SU-DHL-6 (cell line): ENCODE data around the gene ARHGEF37.
"Not testable (repeated sequence)": the region's sequence is repeated elsewhere in the genome, so short reads cannot be mapped to it uniquely, and the experiment has no call there.

ENCODE experiments used
- EZH2phosphoT487 ChIP-seq: fragments of 200-600 bp; sonication (generic), shearing (Covaris generic); conservative IDR thresholded peaks from 2 replicates; pipeline ENCODE4 v1.6.1; 2018; ENCODE audit warnings: mild to moderate bottlenecking, antibody characterized with exemption, low read length, moderate library complexity, mixed read lengths
- TF ChIP-seq, protein P1 (sequence below): fragments of 200-600 bp; sonication (generic); IDR thresholded peaks from one replicate; pipeline ENCODE4 v1.5.1; 2017; ENCODE audit warnings: antibody characterized with exemption, mild to moderate bottlenecking, low read length, moderate library complexity; ENCODE audit not compliant: insufficient read depth, poor library complexity, severe bottlenecking

DNA sequence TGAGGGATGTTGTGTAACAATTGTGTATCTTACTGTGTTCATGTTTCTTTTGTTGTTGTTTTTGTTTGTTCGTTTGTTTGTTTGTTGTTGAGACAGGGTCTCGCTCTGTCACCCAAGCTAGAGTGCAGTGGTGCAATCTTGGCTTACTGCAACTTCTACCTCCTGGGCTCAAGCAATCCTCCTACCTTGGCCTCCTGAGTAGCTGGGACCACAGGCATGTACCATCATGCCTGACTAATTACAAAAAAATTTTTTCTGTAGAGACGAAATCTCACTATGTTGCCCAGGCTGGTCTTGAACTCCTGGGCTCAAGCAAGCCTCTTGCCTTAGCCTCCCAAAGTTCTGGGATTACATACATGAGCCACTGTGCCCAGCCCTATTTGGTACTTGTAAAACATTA is 13.8 kb downstream of the ARHGEF37 start:
- TF ChIP-seq EZH2phosphoT487 = not testable (repeated sequence)
- TF ChIP-seq, protein P1, sequence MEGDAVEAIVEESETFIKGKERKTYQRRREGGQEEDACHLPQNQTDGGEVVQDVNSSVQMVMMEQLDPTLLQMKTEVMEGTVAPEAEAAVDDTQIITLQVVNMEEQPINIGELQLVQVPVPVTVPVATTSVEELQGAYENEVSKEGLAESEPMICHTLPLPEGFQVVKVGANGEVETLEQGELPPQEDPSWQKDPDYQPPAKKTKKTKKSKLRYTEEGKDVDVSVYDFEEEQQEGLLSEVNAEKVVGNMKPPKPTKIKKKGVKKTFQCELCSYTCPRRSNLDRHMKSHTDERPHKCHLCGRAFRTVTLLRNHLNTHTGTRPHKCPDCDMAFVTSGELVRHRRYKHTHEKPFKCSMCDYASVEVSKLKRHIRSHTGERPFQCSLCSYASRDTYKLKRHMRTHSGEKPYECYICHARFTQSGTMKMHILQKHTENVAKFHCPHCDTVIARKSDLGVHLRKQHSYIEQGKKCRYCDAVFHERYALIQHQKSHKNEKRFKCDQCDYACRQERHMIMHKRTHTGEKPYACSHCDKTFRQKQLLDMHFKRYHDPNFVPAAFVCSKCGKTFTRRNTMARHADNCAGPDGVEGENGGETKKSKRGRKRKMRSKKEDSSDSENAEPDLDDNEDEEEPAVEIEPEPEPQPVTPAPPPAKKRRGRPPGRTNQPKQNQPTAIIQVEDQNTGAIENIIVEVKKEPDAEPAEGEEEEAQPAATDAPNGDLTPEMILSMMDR = not testable (repeated sequence)
